Nephron (organoid): ENCODE results near the gene SEC11A.
A peak's percentile ranks its signal among the peaks of the same experiment; 100 is the strongest.
"Not testable (repeated sequence)": the region's sequence is repeated elsewhere in the genome, so short reads cannot be mapped to it uniquely, and the experiment has no call there.

ENCODE experiments used
- H3K27ac Mint-ChIP-seq, 3 experiments: 2 replicates each; pipeline ENCODE4 v1.8.0; 2020; ENCODE audit warnings: mixed read lengths in 3 of 3, mild to moderate bottlenecking in 2 of 3, moderate library complexity in 1 of 3
- H3K27me3 Mint-ChIP-seq: 2 replicates; pipeline ENCODE4 v1.8.0; 2021; ENCODE audit warnings: low read depth, mild to moderate bottlenecking, moderate library complexity, mixed read lengths
- H3K36me3 Mint-ChIP-seq: 2 replicates; pipeline ENCODE4 v1.8.0; 2020; ENCODE audit warnings: low read depth, mixed read lengths
- H3K4me1 Mint-ChIP-seq: 2 replicates; pipeline ENCODE4 v1.8.0; 2020; ENCODE audit warnings: mixed read lengths
- H3K4me3 Mint-ChIP-seq, 3 experiments: 2 replicates each; pipeline ENCODE4 v1.8.0; 2020; ENCODE audit warnings: mild to moderate bottlenecking in 3 of 3, mixed read lengths in 3 of 3, moderate library complexity in 2 of 3
- H3K9me3 Mint-ChIP-seq: 2 replicates; pipeline ENCODE4 v1.8.0; 2020; ENCODE audit warnings: mixed read lengths
- TF ChIP-seq, protein P1 (sequence below), 3 experiments: fragments of 200-600 bp; sonication (generic); IDR thresholded peaks; one replicate each; pipeline ENCODE4 v1.5.0; 2021; ENCODE audit warnings: antibody characterized with exemption in 3 of 3; ENCODE audit not compliant: unreplicated experiment in 3 of 3

The SEC11A gene

DNA sequence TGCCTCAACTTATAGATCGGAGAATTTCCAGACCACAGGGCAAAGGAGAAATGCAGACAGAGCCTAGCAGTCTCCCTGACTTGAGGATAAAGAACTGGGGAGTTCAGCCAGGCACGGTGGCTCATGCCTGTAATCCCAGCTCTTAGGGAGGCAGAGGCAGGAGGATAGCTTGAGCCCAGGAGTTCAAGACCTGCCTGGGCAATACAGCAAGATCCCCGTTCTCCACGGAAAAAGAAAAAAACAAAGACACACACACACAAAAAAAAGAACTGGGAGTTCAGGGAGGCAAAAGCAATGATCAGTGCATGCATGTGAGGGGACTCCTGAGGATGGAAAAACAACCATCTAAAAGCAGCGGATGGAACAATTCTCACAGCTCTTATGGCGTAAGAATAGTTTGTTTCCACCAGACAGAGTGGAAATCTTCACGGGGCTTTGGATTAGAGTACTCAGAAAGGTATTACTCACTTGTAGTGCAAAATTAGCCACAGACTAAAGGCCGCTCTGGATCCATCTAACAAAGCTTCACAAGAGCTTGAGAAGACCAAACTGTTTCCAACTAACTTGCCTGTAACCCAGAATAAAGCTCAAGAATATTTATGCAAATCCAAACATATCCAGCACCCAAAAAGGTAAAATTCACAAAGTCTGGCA lies 16.3 kb downstream of the SEC11A start:
- H3K4me3 Mint-ChIP-seq: no peak overlapping the region

GRCh38 chr15:84697236-84697990 lies 18.5 kb downstream of the SEC11A start:
- Mint-ChIP-seq H3K4me1 (no peaks in the 10 kb centered on the region), H3K27me3 (no peaks in the 10 kb centered on the region), H3K36me3 (no peaks in the 10 kb centered on the region), H3K4me3 (no peak overlapping the region), H3K9me3 (no peaks in the 10 kb centered on the region), H3K27ac (no peak overlapping the region)
- TF ChIP-seq, protein P1, sequence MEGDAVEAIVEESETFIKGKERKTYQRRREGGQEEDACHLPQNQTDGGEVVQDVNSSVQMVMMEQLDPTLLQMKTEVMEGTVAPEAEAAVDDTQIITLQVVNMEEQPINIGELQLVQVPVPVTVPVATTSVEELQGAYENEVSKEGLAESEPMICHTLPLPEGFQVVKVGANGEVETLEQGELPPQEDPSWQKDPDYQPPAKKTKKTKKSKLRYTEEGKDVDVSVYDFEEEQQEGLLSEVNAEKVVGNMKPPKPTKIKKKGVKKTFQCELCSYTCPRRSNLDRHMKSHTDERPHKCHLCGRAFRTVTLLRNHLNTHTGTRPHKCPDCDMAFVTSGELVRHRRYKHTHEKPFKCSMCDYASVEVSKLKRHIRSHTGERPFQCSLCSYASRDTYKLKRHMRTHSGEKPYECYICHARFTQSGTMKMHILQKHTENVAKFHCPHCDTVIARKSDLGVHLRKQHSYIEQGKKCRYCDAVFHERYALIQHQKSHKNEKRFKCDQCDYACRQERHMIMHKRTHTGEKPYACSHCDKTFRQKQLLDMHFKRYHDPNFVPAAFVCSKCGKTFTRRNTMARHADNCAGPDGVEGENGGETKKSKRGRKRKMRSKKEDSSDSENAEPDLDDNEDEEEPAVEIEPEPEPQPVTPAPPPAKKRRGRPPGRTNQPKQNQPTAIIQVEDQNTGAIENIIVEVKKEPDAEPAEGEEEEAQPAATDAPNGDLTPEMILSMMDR (IDR thresholded peaks at IDR 0.05; ENCODE audit: unreplicated experiment in 3 of 3): no peak

More for the DNA sequence above, 16.3 kb downstream of the SEC11A start:
- TF ChIP-seq, protein P1 (IDR thresholded peaks at IDR 0.05; ENCODE audit: unreplicated experiment in 3 of 3): no peak
- H3K4me1 Mint-ChIP-seq: peaks cover 11% of the 10 kb centered on the region
- peak overlapping the region in 1 of 3 experiments; percentile 12 for H3K27ac Mint-ChIP-seq
- H3K9me3 Mint-ChIP-seq: no peaks in the 10 kb centered on the region
- no peaks in the 10 kb centered on the region for H3K36me3 Mint-ChIP-seq
- no peaks in the 10 kb centered on the region for H3K27me3 Mint-ChIP-seq

- Mint-ChIP-seq H3K4me1 (no peaks in the 10 kb centered on the region), H3K36me3 (peaks cover 5% of the 10 kb centered on the region), H3K27ac (no peak overlapping the region), H3K27me3 (no peaks in the 10 kb centered on the region), H3K9me3 (no peaks in the 10 kb centered on the region), H3K4me3 (no peak overlapping the region)
- TF ChIP-seq, protein P1 (IDR thresholded peaks at IDR 0.05; ENCODE audit: unreplicated experiment in 3 of 3): no peak
Measured at GRCh38 chr15:84696757-84697156, 19.2 kb downstream of the SEC11A start.

GRCh38 chr15:84690342-84690741 lies 25.6 kb downstream of the SEC11A start:
- H3K27ac Mint-ChIP-seq: no peak overlapping the region
- H3K9me3 Mint-ChIP-seq: no peaks in the 10 kb centered on the region
- no peaks in the 10 kb centered on the region for H3K4me1 Mint-ChIP-seq
- H3K36me3 Mint-ChIP-seq: peaks cover 45% of the 10 kb centered on the region
- no peaks in the 10 kb centered on the region for H3K27me3 Mint-ChIP-seq
- no peak overlapping the region for H3K4me3 Mint-ChIP-seq
- TF ChIP-seq, protein P1 (IDR thresholded peaks at IDR 0.05; ENCODE audit: unreplicated experiment in 3 of 3): no peak

GRCh38 chr15:84689858-84690257 lies 26.1 kb downstream of the SEC11A start:
- TF ChIP-seq, protein P1 (IDR thresholded peaks at IDR 0.05; ENCODE audit: unreplicated experiment in 3 of 3): no peak
- H3K36me3 Mint-ChIP-seq: peaks cover 50% of the 10 kb centered on the region
- no peaks in the 10 kb centered on the region for H3K27me3 Mint-ChIP-seq
- no peaks in the 10 kb centered on the region for H3K4me1 Mint-ChIP-seq
- no peaks in the 10 kb centered on the region for H3K9me3 Mint-ChIP-seq
- H3K27ac Mint-ChIP-seq: no peak overlapping the region
- H3K4me3 Mint-ChIP-seq: no peak overlapping the region

DNA sequence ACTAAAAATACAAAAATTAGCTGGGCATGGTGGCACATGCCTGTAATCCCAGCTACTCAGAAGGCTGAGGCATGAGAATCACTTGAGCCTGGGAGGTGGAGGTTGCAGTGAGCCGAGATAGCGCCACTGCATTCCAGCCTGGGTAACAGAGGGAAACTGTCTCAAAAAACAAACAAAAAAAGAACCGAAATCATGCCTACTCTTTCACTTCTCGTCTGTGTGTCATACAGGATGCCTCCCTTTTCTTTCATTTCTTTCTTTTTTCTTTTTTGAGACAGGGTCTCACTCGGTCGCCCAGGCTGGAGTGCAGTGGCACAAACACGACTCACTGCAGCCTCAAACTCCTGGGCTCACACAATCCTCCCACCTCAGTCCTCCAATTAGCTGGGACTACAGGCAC lies 29.5 kb downstream of the SEC11A start:
- H3K27me3 Mint-ChIP-seq, H3K4me1 Mint-ChIP-seq, H3K27ac Mint-ChIP-seq, H3K4me3 Mint-ChIP-seq, H3K9me3 Mint-ChIP-seq: not testable (repeated sequence)
- H3K36me3 Mint-ChIP-seq: peaks cover 66% of the 10 kb centered on the region
